HCT116 (cell line): Measurements from ENCODE around the gene GLRA3. TPM values are rescaled to one million over a fixed set of nuclear protein-coding genes. Genes with fewer than 3 reads are reported as not detected.

Experiments used
- ATAC-seq: fragments of 200-7000 bp; cut with Tn5 transposase; 2 replicates; pipeline ENCODE4 v1.9.1; 2020; ENCODE audit warnings: mild to moderate bottlenecking, moderate library complexity
- BruUV-seq: library from RNA; stranded (reverse); fragments of 400-500 nt; replicated peaks from 2 replicates; lab custom pipeline; 2021; lab: Mats Ljungman, UMichigan
- CTCF ChIA-PET: fragments of 300-600 bp; sonication (Branson Sonifier 250); formaldehyde crosslinking; loops from one replicate; lab custom pipeline; 2021; ENCODE audit warnings: antibody characterized with exemption; lab: Charles Lee
- POLR2A ChIA-PET: fragments of 300-600, 350-600 bp; sonication (Branson Sonifier 250); formaldehyde crosslinking; loops from one replicate; lab custom pipeline; 2021; ENCODE audit warnings: antibody characterized with exemption; lab: Charles Lee
- RAD21 ChIA-PET, 2 experiments: fragments of 300-600 bp; sonication (Branson Sonifier 250); formaldehyde crosslinking; loops; one replicate each; lab custom pipeline; 2023; ENCODE audit warnings: low total read pairs in 2 of 2; ENCODE audit not compliant: uncharacterized antibody in 2 of 2, unreplicated experiment in 2 of 2, low non-redundant PET in 1 of 2; lab: Charles Lee
- DNase-seq: peaks from one replicate; pipeline ENCODE4 v3.0.0-alpha.2; 2010; ENCODE audit warnings: low read depth, low spot score
- H2AFZ ChIP-seq: fragments of 200-600 bp; shearing (Covaris generic), sonication (generic); 2 replicates; pipeline ENCODE4 v1.6.1; 2017; ENCODE audit warnings: low read depth, mixed run types, mixed read lengths, antibody characterized with exemption, low read length; ENCODE audit not compliant: poor library complexity, severe bottlenecking
- H3K27ac ChIP-seq: 2 replicates; pipeline ENCODE4 v1.5.1; 2012; ENCODE audit warnings: low read depth, low read length
- H3K27me3 ChIP-seq: fragments of 200-600 bp; sonication (generic); 2 replicates; pipeline ENCODE4 v1.6.1; 2016; ENCODE audit warnings: mixed run types, low read length, mixed read lengths; ENCODE audit not compliant: insufficient read depth
- H3K36me3 ChIP-seq, 2 experiments: fragments of 200-500 bp in 1 of 2; fragments of 200-600 bp in 1 of 2; sonication (Bioruptor generic) in 1 of 2; sonication (generic) in 1 of 2; 2 replicates each; pipeline versions ENCODE4 v1.5.1 to v1.6.1; 2014 to 2016; ENCODE audit warnings: low read length in 2 of 2, inconsistent platforms in 1 of 2, mixed read lengths in 1 of 2, mixed run types in 1 of 2; ENCODE audit not compliant: insufficient read depth in 2 of 2, control insufficient read depth in 1 of 2
- H3K4me1 ChIP-seq, 2 experiments: fragments of 200-600 bp in 1 of 2; sonication (generic) in 1 of 2; 2 replicates each; pipeline versions ENCODE4 v1.5.1 to v1.6.1; 2012 to 2017; ENCODE audit warnings: low read length in 2 of 2, inconsistent platforms in 1 of 2, mild to moderate bottlenecking in 1 of 2, mixed read lengths in 1 of 2, mixed run types in 1 of 2, moderate library complexity in 1 of 2; ENCODE audit not compliant: insufficient read depth in 2 of 2, control insufficient read depth in 1 of 2
- H3K4me2 ChIP-seq: fragments of 200-600 bp; sonication (generic); 2 replicates; pipeline ENCODE4 v1.6.1; 2017; ENCODE audit warnings: mixed run types, low read length, mixed read lengths
- H3K4me3 ChIP-seq, 2 experiments: fragments of 200-600 bp in 1 of 2; sonication (generic) in 1 of 2; replicated peaks in 1 of 2; 2 replicates each; pipeline ENCODE4 v1.5.1; 2011 to 2016; ENCODE audit warnings: low read length in 2 of 2, control low read depth in 1 of 2, low read depth in 1 of 2, mild to moderate bottlenecking in 1 of 2, mixed read lengths in 1 of 2, mixed run types in 1 of 2
- H3K79me2 ChIP-seq: fragments of 200-600 bp; sonication (generic); 2 replicates; pipeline ENCODE4 v1.6.1; 2017; ENCODE audit warnings: mild to moderate bottlenecking, mixed run types, low read length, moderate library complexity, mixed read lengths; ENCODE audit not compliant: insufficient read depth
- H3K9ac ChIP-seq: fragments of 200-600 bp; sonication (generic); 2 replicates; pipeline ENCODE4 v1.6.1; 2016; ENCODE audit warnings: low read length, mixed read lengths
- H3K9me2 ChIP-seq: fragments of 200-600 bp; sonication (generic), shearing (Covaris generic); 2 replicates; pipeline ENCODE4 v1.6.1; 2017; ENCODE audit warnings: mixed run types, mild to moderate bottlenecking, moderate library complexity; ENCODE audit not compliant: insufficient read depth
- H3K9me3 ChIP-seq, 2 experiments: fragments of 200-500 bp in 1 of 2; fragments of 200-600 bp in 1 of 2; sonication (Bioruptor generic) in 1 of 2; sonication (generic) in 1 of 2; 2 replicates each; pipeline ENCODE4 v1.6.1; 2014 to 2017; ENCODE audit warnings: low read length in 2 of 2, mixed read lengths in 2 of 2, inconsistent platforms in 1 of 2, low read depth in 1 of 2, mild to moderate bottlenecking in 1 of 2, mixed run types in 1 of 2, moderate library complexity in 1 of 2; ENCODE audit not compliant: control insufficient read depth in 1 of 2, insufficient read depth in 1 of 2
- H4K20me1 ChIP-seq: fragments of 200-600 bp; sonication (generic), shearing (Covaris generic); 2 replicates; pipeline ENCODE4 v1.6.1; 2017; ENCODE audit warnings: mixed run types, mild to moderate bottlenecking, moderate library complexity; ENCODE audit not compliant: insufficient read depth
- CEBPB ChIP-seq: IDR thresholded peaks from 2 replicates; pipeline ENCODE4 v1.6.1; 2012; ENCODE audit warnings: low read depth
- ELF1 ChIP-seq: IDR thresholded peaks from 2 replicates; pipeline ENCODE4 v1.6.1; 2012; ENCODE audit warnings: low read depth, borderline replicate concordance
- EZH2 ChIP-seq: fragments of 200-600 bp; sonication (generic); IDR thresholded peaks from 2 replicates; pipeline ENCODE4 v1.6.1; 2017; ENCODE audit warnings: antibody characterized with exemption, mixed run types
- EZH2phosphoT487 ChIP-seq: fragments of 200-600 bp; IDR thresholded peaks from 2 replicates; pipeline ENCODE4 v1.6.1; 2018; ENCODE audit warnings: antibody characterized with exemption, borderline replicate concordance
- POLR2A ChIP-seq: IDR thresholded peaks from 2 replicates; pipeline ENCODE4 v1.7.0; 2011; ENCODE audit warnings: borderline replicate concordance; ENCODE audit not compliant: insufficient read depth, insufficient read length; ENCODE audit errors: extremely low read depth
- SRF ChIP-seq: IDR thresholded peaks from 2 replicates; pipeline ENCODE4 v1.6.1; 2012; ENCODE audit warnings: low read depth
- TCF7L2 ChIP-seq: IDR thresholded peaks from 2 replicates; pipeline ENCODE4 v1.7.0; 2011; ENCODE audit warnings: borderline replicate concordance, inconsistent platforms; ENCODE audit not compliant: insufficient read depth, insufficient read length; ENCODE audit errors: extremely low read depth
- ZFX ChIP-seq: fragments of 450-650 bp; IDR thresholded peaks from 2 replicates; pipeline ENCODE4 v1.6.1; 2017
- intact Hi-C: fragments of 100-400 bp; cut with micrococcal nuclease; formaldehyde crosslinking; loops from 2 replicates; pipeline ENCODE4 v1.10.0; 2022
- total RNA-seq: library from RNA; stranded (reverse); gene quantifications from one replicate; pipeline ENCODE4 v1.2.1, GENCODE V29; 2021; ENCODE audit not compliant: unreplicated experiment
- TF ChIP-seq, protein P1 (sequence below), 3 experiments: fragments of 200-600 bp in 1 of 3; sonication (generic) in 1 of 3; IDR thresholded peaks in 2 of 3; conservative IDR thresholded peaks in 1 of 3; 2 replicates each; pipeline ENCODE4 v1.5.1; 2012 to 2017; ENCODE audit warnings: low read depth in 2 of 3, low read length in 2 of 3, antibody characterized with exemption in 1 of 3, borderline replicate concordance in 1 of 3, control low read depth in 1 of 3, mild to moderate bottlenecking in 1 of 3, mixed read lengths in 1 of 3, mixed run types in 1 of 3, moderate library complexity in 1 of 3; ENCODE audit not compliant: insufficient read depth in 1 of 3

Gene GLRA3
- total RNA-seq, 1 experiment from 2014 or later, result not detected

DNA sequence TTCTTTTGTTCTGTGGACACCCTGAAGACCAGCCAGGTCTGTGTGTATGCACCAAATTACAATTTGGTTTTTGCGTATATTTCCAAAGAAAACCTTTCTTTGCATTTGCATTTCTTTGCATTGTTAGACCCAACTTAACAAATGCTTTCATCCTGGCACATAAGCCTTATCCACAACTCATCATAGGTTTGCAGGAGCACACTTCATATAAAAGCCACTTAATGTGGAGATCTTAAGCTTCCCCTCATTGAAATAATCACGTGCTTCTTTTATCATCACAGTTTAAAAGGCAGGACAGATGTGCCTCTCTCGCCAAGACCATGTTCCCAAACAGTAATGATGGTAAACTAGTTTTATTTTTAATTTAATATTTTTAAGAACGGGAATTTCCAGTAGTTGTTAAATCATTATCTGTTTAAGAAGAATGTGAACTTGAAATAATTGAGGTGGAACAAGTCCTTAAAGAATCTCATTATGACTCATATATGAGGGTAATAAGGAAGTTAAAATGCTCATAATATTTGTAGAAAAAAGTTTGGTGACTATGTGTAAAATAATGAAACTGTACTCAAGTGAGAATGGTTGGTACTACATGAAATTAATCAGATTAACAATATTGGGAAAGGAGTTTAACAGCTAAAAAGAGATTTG lies 65.5 kb downstream of the GLRA3 start:
- RAD21 ChIA-PET, result no interaction called here
- BruUV-seq, result no TSS peak
- CTCF ChIA-PET, result interaction anchor here (0.8 to 1.6 kb wide), 20 partner anchors 9 to 773 kb away, joined by 3 to 11 read pairs (median 3); no protein-coding TSS in a partner anchor
- intact Hi-C loops, result loop anchor here (1.0 to 2.0 kb wide), 2 partner anchors 489 to 773 kb away; no protein-coding TSS in a partner anchor
- POLR2A ChIA-PET, result no interaction called here
- H3K9me2 ChIP-seq, result no peaks in the 10 kb centered on the region
- H3K9ac ChIP-seq, result no peak overlapping the region
- no peak overlapping the region for H3K4me2 ChIP-seq
- peak; percentile 27; the same call in 1 of the 2 replicates for ATAC-seq
- H3K27ac ChIP-seq, result no peak overlapping the region
- H3K36me3 ChIP-seq, result no peaks in the 10 kb centered on the region
- no peaks in the 10 kb centered on the region for H3K27me3 ChIP-seq
- no peak for TF ChIP-seq ZFX
- no peak for TF ChIP-seq POLR2A
- no peak for TF ChIP-seq ELF1
- TF ChIP-seq SRF, result no peak
- TF ChIP-seq EZH2phosphoT487, result no peak
- no peak for TF ChIP-seq TCF7L2
- no peak for TF ChIP-seq EZH2
- no peak for TF ChIP-seq CEBPB
- TF ChIP-seq, protein P1, sequence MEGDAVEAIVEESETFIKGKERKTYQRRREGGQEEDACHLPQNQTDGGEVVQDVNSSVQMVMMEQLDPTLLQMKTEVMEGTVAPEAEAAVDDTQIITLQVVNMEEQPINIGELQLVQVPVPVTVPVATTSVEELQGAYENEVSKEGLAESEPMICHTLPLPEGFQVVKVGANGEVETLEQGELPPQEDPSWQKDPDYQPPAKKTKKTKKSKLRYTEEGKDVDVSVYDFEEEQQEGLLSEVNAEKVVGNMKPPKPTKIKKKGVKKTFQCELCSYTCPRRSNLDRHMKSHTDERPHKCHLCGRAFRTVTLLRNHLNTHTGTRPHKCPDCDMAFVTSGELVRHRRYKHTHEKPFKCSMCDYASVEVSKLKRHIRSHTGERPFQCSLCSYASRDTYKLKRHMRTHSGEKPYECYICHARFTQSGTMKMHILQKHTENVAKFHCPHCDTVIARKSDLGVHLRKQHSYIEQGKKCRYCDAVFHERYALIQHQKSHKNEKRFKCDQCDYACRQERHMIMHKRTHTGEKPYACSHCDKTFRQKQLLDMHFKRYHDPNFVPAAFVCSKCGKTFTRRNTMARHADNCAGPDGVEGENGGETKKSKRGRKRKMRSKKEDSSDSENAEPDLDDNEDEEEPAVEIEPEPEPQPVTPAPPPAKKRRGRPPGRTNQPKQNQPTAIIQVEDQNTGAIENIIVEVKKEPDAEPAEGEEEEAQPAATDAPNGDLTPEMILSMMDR (IDR thresholded peaks at IDR 0.05 in 2 of 3, conservative IDR thresholded peaks at IDR 0.05 in 1 of 3; ENCODE audit: borderline replicate concordance in 1 of 3, insufficient read depth in 1 of 3, low read depth in 2 of 3, low read length in 2 of 3), result no peak
- no peak overlapping the region for H3K4me3 ChIP-seq
- DNase-seq, result no peak
- no peaks in the 10 kb centered on the region for H4K20me1 ChIP-seq
- H3K9me3 ChIP-seq, result no peaks in the 10 kb centered on the region
- no peak overlapping the region for H2AFZ ChIP-seq
- no peaks in the 10 kb centered on the region for H3K79me2 ChIP-seq
- H3K4me1 ChIP-seq, result no peaks in the 10 kb centered on the region
